ENCODE measurements around the gene SESN1.
"Not testable (repeated sequence)": the region's sequence is repeated elsewhere in the genome, so short reads cannot be mapped to it uniquely, and the experiment has no call there.

SESN1 gene

GRCh38 chr6:109094416-109095035 lies at the start of gene SESN1:
Gene SESN1, minus strand, starts transcription at chr6:109094846. Its CDS starts 773 bp downstream, at chr6:109094073.
- peak; percentile 55 to 75 for DNase-seq (ENCODE audit: extremely low read depth in 1 of 2, low read depth in 1 of 2)

GRCh38 chr6:109143191-109143590 lies 48.5 kb upstream of the SESN1 start:
- no peak for DNase-seq (ENCODE audit: extremely low read depth in 1 of 2, low read depth in 1 of 2)

GRCh38 chr6:109142067-109142466 lies 47.4 kb upstream of the SESN1 start:
- not testable (repeated sequence) for DNase-seq (ENCODE audit: extremely low read depth in 1 of 2, low read depth in 1 of 2)

- DNase-seq (ENCODE audit: extremely low read depth in 1 of 2, low read depth in 1 of 2) = no peak
Measured at GRCh38 chr6:109139109-109139508, 44.5 kb upstream of the SESN1 start.

GRCh38 chr6:109136530-109136929 lies 41.9 kb upstream of the SESN1 start:
- not testable (repeated sequence) for DNase-seq (ENCODE audit: extremely low read depth in 1 of 2, low read depth in 1 of 2)

- not testable (repeated sequence) for DNase-seq (ENCODE audit: extremely low read depth in 1 of 2, low read depth in 1 of 2)
Measured at GRCh38 chr6:109136039-109136438, 41.4 kb upstream of the SESN1 start.

- not testable (repeated sequence) for DNase-seq (ENCODE audit: extremely low read depth in 1 of 2, low read depth in 1 of 2)
Measured at GRCh38 chr6:109135600-109135999, 41.0 kb upstream of the SESN1 start.

- no peak for DNase-seq (ENCODE audit: extremely low read depth in 1 of 2, low read depth in 1 of 2)
Measured at GRCh38 chr6:109130065-109130464, 35.4 kb upstream of the SESN1 start.

GRCh38 chr6:109125504-109125903 lies 30.9 kb upstream of the SESN1 start:
- DNase-seq (ENCODE audit: extremely low read depth in 1 of 2, low read depth in 1 of 2) = no peak

- DNase-seq (ENCODE audit: extremely low read depth in 1 of 2, low read depth in 1 of 2) = no peak
Measured at GRCh38 chr6:109124219-109124618, 29.6 kb upstream of the SESN1 start.

- no peak for DNase-seq (ENCODE audit: extremely low read depth in 1 of 2, low read depth in 1 of 2)
Measured at GRCh38 chr6:109121411-109121810, 26.8 kb upstream of the SESN1 start.

- no peak for DNase-seq (ENCODE audit: extremely low read depth in 1 of 2, low read depth in 1 of 2)
Measured at GRCh38 chr6:109118871-109119354, 24.3 kb upstream of the SESN1 start.

GRCh38 chr6:109118337-109118736 lies 23.7 kb upstream of the SESN1 start:
- DNase-seq (ENCODE audit: extremely low read depth in 1 of 2, low read depth in 1 of 2) = no peak

GRCh38 chr6:109117346-109118035 lies 22.8 kb upstream of the SESN1 start:
- no peak for DNase-seq (ENCODE audit: extremely low read depth in 1 of 2, low read depth in 1 of 2)

GRCh38 chr6:109112663-109113062 lies 18.0 kb upstream of the SESN1 start:
- not testable (repeated sequence) for DNase-seq (ENCODE audit: extremely low read depth in 1 of 2, low read depth in 1 of 2)

- not testable (repeated sequence) for DNase-seq (ENCODE audit: extremely low read depth in 1 of 2, low read depth in 1 of 2)
Measured at GRCh38 chr6:109109663-109110062, 15.0 kb upstream of the SESN1 start.

- DNase-seq (ENCODE audit: extremely low read depth in 1 of 2, low read depth in 1 of 2) = no peak
Measured at GRCh38 chr6:109105681-109106080, 11.0 kb upstream of the SESN1 start.

GRCh38 chr6:109104512-109104911 lies 9.9 kb upstream of the SESN1 start:
- DNase-seq (ENCODE audit: extremely low read depth in 1 of 2, low read depth in 1 of 2) = no peak

- no peak for DNase-seq (ENCODE audit: extremely low read depth in 1 of 2, low read depth in 1 of 2)
Measured at GRCh38 chr6:109103942-109104341, 9.3 kb upstream of the SESN1 start.

GRCh38 chr6:109102762-109103161 lies 8.1 kb upstream of the SESN1 start:
- no peak for DNase-seq (ENCODE audit: extremely low read depth in 1 of 2, low read depth in 1 of 2)

GRCh38 chr6:109097661-109098060 lies 3.0 kb upstream of the SESN1 start:
- no peak for DNase-seq (ENCODE audit: extremely low read depth in 1 of 2, low read depth in 1 of 2)

GRCh38 chr6:109096208-109096607 lies 1.6 kb upstream of the SESN1 start:
- DNase-seq (ENCODE audit: extremely low read depth in 1 of 2, low read depth in 1 of 2) = no peak

- no peak for DNase-seq (ENCODE audit: extremely low read depth in 1 of 2, low read depth in 1 of 2)
Measured at GRCh38 chr6:109095835-109096084, 1.1 kb upstream of the SESN1 start.

Measured in activated CD8-positive, alpha-beta memory T cell treated with anti-CD3 and anti-CD28 coated beads for 1 hour (primary cell).